Measurements from ENCODE around the gene KRTAP3-2. TPM values are rescaled to one million over a fixed set of nuclear protein-coding genes. Genes with fewer than 3 reads are reported as not detected.

Gene KRTAP3-2
- total RNA-seq, 2 donors from 2014 or later, result not detected

- Histone ChIP-seq H3K36me3 (no peaks in the 10 kb centered on the region), H3K4me3 (no peak overlapping the region), H3K27ac (no peak overlapping the region), H3K4me1 (no peaks in the 10 kb centered on the region), H3K27me3 (no peaks in the 10 kb centered on the region), H3K9me3 (no peaks in the 10 kb centered on the region)
- no peak for DNase-seq (ENCODE audit: low spot score)
- TF ChIP-seq, protein P1, sequence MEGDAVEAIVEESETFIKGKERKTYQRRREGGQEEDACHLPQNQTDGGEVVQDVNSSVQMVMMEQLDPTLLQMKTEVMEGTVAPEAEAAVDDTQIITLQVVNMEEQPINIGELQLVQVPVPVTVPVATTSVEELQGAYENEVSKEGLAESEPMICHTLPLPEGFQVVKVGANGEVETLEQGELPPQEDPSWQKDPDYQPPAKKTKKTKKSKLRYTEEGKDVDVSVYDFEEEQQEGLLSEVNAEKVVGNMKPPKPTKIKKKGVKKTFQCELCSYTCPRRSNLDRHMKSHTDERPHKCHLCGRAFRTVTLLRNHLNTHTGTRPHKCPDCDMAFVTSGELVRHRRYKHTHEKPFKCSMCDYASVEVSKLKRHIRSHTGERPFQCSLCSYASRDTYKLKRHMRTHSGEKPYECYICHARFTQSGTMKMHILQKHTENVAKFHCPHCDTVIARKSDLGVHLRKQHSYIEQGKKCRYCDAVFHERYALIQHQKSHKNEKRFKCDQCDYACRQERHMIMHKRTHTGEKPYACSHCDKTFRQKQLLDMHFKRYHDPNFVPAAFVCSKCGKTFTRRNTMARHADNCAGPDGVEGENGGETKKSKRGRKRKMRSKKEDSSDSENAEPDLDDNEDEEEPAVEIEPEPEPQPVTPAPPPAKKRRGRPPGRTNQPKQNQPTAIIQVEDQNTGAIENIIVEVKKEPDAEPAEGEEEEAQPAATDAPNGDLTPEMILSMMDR (IDR thresholded peaks at IDR 0.05), result no peak
Measured at GRCh38 chr17:41018541-41018940, 18.8 kb upstream of the KRTAP3-2 start.

DNA sequence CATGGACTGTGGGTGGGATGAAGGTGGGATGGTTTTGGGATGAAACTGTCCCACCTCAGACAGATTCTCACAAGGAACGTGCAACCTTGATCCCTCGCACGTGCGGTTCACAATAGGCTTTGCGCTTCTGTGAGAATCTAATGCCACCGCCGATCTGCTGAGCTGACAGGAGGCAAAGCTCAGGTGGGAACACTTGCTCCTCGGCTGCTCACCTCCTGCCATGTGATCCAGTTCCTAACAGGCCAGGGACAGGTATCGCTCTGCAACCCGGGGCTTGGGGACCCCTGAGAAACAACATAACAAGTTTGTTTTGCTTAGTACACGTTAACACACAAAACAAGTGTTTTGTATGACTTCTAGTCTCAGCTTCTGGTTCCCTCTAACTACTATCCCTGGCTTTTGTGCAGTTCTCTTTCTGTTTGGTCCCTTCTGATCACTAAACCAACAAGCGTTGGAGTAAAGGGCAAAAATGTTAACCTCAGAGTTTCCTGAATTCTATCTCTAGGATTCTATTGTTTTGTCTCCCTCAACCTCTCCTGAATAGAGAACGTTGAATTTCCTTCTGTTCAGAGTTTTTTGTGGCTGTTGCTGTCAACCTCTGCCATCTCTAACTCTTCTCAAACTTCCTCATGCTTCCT is 17.0 kb upstream of the KRTAP3-2 start:
- Histone ChIP-seq H3K27ac (no peak overlapping the region), H3K36me3 (no peaks in the 10 kb centered on the region), H3K4me1 (no peaks in the 10 kb centered on the region), H3K4me3 (no peak overlapping the region), H3K27me3 (no peaks in the 10 kb centered on the region), H3K9me3 (no peaks in the 10 kb centered on the region)
- TF ChIP-seq, protein P1 (IDR thresholded peaks at IDR 0.05), result no peak
- DNase-seq (ENCODE audit: low spot score), result no peak

GRCh38 chr17:41015454-41015853 is 15.7 kb upstream of the KRTAP3-2 start:
- no peak overlapping the region for H3K27ac ChIP-seq
- no peaks in the 10 kb centered on the region for H3K36me3 ChIP-seq
- H3K4me3 ChIP-seq, result no peak overlapping the region
- no peaks in the 10 kb centered on the region for H3K9me3 ChIP-seq
- TF ChIP-seq, protein P1 (IDR thresholded peaks at IDR 0.05), result no peak
- DNase-seq (ENCODE audit: low spot score), result no peak
- H3K27me3 ChIP-seq, result no peaks in the 10 kb centered on the region
- H3K4me1 ChIP-seq, result no peaks in the 10 kb centered on the region

GRCh38 chr17:41013606-41014005 is 13.9 kb upstream of the KRTAP3-2 start:
- Histone ChIP-seq H3K9me3 (no peaks in the 10 kb centered on the region), H3K4me1 (no peaks in the 10 kb centered on the region), H3K36me3 (no peaks in the 10 kb centered on the region), H3K27me3 (no peaks in the 10 kb centered on the region), H3K4me3 (no peak overlapping the region), H3K27ac (no peak overlapping the region)
- TF ChIP-seq, protein P1 (IDR thresholded peaks at IDR 0.05), result no peak
- no peak for DNase-seq (ENCODE audit: low spot score)

GRCh38 chr17:41013181-41013580 is 13.5 kb upstream of the KRTAP3-2 start:
- Histone ChIP-seq H3K4me3 (no peak overlapping the region), H3K36me3 (no peaks in the 10 kb centered on the region), H3K27me3 (no peaks in the 10 kb centered on the region), H3K27ac (no peak overlapping the region), H3K9me3 (no peaks in the 10 kb centered on the region), H3K4me1 (no peaks in the 10 kb centered on the region)
- TF ChIP-seq, protein P1 (IDR thresholded peaks at IDR 0.05), result no peak
- no peak for DNase-seq (ENCODE audit: low spot score)

All from right atrium auricular region (tissue), 2 donors.